Stimulated activated CD4-positive, alpha-beta T cell treated with anti-CD3 and anti-CD28 coated beads, Interleukin-4, amount 100 ng/mL, for 48 hours (primary cell): ENCODE measurements around the gene GRP.

Experiments
- DNase-seq, 2 donors: peaks; one replicate each; pipeline ENCODE4 v3.0.0-alpha.2; 2020; ENCODE audit warnings: low read depth in 2 of 2

The GRP gene

GRCh38 chr18:59219672-59220163, at the start of gene GRP:
Gene GRP (plus strand): TSS chr18:59220158. CDS start chr18:59220266, 108 bp downstream.
- no peak for DNase-seq

- no peak for DNase-seq
These were observed 47.2 kb upstream of the GRP start for GRCh38 chr18:59172664-59173249.

DNA sequence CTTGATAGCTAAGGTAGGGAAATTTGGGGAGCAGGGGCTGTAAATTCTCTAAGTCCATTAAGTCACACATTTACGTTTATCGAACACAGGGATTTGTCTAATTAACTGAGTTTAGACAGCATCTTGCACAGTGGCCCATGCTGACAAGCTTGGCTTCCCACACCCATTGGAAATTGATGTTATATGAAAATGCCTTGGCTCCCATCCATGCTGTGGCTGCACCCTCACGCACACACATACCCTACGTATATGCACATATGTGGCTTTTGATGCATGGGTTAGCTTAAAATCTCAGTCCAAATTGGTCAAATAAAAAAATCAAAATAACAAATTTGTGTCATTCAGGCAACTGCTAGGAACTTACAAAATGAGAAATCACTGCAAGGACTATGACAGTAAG, 42.5 kb upstream of the GRP start:
- DNase-seq = no peak

GRCh38 chr18:59180150-59180845, 39.7 kb upstream of the GRP start:
- no peak for DNase-seq

DNA sequence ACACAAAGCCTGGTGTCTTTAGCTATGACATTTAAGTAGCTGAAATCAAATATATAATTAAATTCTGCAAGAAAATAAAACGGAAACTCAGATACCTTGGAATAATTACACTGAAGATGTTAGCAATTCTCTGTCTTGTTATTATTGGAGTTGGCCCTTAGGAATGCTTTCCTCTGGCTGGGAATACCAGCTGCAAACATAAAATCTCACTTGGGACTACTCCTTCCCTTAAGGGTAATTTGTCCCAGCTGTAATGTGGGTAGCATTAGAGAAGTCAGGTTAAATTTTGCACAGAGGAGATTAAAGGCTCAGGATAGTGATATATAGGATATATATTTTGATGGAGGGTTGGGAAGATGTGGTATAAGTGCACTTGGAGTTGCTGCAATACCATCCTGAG, 37.3 kb upstream of the GRP start:
- no peak for DNase-seq

GRCh38 chr18:59189008-59189407, 30.9 kb upstream of the GRP start:
- DNase-seq = no peak

DNA sequence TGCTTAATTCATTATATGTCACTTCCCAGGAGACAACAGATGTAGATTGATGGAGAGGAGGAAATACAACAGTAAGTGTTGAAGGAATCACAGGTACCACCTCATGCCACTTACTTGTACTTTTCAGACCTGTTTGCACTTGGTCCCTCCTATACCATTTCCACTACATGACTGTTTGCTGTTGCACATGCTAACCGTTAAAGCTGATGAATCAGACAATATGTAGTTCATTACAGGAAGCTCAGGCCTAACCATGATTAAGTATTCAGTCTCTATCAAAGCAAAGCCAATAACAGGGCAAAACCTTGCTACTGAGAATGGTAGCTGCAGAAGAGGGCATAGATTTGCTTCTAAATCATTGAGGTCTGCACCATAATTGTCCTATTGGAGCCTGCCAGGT, 30.2 kb upstream of the GRP start:
- no peak for DNase-seq

DNA sequence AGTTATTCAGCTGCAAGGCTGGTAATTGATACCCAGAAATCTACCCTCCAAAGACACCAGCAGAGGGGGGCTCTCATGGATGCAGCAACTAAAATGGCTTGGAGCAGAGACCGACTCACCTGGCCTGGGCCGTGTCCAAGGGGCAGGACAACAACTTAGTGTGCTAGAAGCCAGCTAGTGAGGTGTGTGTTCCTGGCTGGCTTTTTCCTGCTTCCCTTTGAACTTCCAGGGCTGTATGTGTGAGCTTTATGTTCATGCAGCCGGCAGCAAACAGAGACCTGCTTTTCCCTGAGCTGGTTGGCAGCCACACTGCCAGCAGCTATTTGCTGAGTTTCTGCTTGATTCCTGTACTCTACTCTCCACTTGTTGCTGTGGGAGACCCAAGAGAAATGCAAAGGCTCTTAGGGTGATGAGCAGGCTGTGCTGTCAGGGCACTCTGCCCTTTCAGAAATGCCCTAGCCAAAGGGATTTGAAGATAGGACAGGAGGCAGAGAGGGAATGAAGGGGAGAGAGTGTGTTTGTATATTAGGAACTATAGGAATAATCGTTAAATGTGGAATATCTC, 23.7 kb upstream of the GRP start:
- DNase-seq = no peak

DNA sequence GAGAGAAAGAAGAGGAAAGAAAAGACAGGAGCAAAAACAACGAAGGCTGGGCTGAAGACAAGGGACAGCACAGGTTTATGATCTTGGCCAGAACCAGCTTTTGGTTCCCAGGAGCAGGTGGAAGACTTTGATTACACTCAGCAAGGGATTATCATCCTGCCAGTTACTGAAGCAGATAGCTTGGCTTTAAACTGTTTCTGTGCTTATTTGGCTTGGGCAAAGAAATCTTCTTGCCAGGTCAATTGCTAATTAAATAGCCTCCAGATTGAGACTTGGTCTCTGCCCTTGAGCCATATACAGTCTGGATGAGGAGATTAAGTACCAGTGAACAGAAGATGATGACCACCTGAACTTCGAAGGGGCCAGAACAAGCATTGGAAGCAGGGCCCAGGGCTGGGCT, 22.3 kb upstream of the GRP start:
- no peak for DNase-seq

DNA sequence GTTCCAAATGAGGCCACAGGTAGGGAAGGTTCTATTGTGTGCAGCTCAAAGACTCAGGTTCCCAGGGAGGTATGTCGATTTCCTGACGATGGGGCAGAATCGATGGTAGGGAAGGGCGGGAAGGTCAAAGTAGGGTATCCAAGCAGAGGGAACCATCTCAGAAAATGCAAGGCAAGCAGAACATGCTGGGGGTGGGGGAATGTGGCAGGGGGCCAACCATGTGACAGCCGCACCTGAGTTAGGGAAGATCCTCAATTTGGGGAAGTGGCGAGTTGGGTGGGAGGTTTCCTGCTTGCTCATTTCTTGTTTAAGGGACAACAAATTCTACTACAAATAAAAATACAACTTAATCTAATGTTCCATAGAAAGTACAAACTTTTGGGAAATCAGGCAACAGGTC, 21.7 kb upstream of the GRP start:
- no peak for DNase-seq

GRCh38 chr18:59200787-59201186, 19.2 kb upstream of the GRP start:
- no peak for DNase-seq

DNA sequence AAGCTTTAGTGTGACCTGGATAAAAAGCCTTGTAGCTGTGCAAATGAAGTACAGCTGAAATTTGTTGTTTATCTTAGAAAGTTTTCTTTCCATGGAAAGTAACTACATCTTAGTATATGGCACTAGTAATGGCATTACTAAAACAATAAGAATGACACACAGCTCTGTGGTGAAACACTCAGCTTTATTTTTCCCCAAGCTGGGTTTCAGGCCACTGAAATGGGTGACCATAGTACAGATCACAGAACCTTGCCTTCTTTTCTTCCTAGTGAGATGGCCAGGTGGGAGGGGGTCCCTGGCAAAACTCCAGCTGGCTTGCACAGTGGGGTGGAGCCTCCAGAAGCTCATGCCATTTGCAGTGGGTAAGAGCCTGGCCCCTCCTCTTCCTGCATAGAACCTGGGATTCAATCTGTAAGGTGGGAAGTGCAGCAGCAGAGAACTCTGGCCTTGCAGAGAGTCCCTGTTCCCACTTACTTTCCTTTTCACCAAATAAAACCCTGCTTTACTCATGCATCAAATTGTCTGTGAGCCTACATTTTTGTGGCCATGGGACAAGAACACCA, 17.6 kb upstream of the GRP start:
- no peak for DNase-seq

DNA sequence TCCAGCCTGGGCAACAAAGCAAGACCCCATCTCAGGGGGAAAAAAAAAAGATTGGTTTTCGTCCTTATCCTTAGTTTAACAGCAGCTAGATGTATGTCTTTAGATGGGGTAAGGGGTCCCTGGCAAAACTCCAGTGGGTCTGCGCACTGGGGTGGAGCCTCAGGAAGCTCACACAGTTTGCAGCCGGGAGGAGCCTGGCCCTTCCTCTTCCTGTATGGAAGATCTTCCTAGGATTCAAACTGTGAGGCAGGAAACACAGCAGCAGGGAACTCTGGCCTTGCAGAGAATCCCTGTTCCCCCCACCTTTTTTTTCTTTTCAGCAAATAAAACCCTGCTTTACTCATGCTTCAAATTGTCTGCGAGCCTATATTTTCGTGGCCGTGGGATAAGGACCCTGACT, 12.5 kb upstream of the GRP start:
- no peak for DNase-seq

DNA sequence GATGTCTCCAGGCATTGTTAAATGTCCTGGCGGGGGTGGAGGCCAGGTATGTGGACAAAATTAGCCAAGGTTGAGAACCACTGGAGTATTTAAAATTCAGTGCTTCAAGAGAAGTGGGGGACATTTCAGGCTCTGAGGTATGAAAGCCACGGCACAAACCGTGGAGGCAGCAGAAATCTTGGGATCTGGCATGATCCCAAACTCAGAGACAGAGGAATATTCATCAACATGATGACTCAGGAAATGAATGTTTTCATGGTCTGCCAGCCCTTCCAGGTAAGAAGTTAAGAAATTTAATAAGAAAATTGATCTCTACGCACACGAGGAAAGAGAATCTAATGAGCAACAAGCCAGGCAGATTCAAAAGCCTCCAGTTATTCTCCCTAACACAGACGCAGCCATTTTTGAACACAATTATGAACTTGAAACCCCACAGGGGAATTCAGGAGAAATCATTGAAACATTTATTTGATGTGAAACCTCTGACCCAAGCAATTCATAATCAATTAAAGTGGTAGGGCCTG, 11.3 kb upstream of the GRP start:
- no peak for DNase-seq

DNA sequence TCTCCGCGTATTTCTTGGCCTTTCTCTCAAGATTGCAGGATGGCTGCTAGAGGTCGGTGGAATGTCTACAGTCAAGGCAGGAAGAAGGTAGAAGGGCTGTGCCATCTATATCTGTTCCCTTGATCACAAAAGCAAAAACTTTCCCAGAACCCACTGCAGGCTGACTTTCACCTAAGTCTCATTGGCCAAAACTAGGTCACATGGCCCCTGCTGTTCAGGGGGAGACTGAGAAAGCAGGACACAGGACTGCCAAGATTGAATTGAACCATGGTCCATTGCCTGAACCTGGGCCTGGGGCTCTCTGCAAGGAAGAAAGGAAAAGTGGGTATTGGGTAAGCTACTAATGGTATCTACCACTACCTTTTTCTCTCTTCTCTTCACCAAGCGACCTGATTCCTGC, 9.7 kb upstream of the GRP start:
- no peak for DNase-seq

DNA sequence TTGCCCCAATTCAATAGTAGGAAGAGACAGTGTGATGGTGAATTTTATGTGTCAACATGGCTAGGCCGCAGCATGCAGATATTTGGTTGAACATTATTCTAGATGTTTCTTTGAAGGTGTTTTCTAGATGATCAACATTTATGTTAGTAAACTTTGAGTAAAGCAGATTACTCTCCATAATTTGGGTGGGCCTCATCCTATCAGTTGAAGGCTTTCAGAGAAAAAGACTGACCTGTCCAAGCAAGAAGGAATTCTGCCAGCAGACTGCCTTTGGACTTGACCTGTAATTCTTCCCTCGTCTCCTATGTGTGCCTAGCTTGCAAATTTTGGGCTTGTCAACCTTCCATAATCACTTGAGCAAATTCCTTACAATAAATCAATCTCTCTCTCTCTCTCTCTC, 8.3 kb upstream of the GRP start:
- DNase-seq = no peak

DNA sequence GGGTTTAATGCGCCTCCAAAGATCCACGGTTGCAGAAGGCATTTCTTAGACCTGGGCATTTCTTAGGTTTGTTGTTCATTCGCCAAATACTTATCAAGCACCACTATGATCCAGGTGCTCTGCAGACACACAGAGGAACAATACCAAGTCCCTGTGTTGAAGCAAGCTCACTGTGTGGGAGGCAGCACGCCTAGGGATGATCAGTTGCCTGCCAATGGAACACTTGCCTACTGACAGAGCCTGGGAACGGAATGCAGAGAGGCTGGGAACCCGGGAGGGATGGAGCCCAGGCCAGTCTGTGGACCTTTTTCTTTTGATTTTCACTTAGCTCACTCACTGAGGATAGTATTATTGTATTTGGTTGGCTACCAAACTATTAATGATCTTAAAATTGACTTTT, 1.9 kb upstream of the GRP start:
- DNase-seq = no peak

GRCh38 chr18:59220164-59220783, 316 bp downstream of the GRP start:
- no peak for DNase-seq

DNA sequence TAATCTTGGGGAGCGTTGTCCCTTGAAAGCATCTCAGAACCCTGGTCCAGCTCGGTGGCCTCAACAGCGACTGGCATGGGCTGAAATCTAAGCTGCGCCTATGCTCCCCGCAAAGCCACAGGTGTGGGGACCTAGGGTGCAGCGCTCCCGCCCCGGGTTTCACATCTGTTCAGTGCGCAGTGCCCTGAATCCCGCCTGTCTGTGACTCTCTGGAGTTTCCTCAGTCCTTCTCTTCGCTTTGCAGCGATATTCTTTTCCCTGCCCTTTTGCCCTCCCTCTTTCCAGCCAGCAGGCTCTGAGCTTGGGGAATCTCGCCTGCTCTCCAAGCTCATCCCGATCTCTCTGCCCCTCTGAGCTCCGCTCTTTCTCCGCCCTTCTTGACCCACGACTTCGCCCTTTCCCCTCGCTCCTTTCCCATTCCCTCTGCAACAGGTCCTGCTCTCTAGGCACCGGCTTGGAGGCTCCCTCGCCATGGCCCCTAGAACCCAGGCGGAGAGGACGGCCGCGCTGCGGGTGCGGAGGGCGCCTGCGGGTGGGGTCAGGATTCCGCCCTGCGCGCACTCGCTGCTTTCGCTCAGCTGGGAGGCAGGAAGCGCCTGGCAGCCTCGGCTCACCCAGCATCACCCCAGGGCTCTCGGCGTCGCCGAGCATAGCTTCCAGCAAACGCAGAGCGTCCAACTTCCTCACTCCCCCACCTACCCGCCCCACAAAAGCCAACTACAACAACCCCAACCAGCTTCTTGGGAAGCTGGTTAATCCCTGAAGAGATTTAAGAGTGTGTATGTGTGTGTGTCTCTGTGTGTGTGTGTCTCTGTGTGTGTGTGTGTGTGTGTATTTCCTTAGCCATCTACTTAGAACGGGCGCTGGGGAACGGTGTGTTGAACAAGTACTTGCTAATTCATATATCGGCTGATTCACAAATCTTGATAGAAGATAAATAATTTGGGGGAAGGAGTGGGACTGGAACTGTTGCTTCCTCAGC, 1.1 kb downstream of the GRP start:
- no peak for DNase-seq

DNA sequence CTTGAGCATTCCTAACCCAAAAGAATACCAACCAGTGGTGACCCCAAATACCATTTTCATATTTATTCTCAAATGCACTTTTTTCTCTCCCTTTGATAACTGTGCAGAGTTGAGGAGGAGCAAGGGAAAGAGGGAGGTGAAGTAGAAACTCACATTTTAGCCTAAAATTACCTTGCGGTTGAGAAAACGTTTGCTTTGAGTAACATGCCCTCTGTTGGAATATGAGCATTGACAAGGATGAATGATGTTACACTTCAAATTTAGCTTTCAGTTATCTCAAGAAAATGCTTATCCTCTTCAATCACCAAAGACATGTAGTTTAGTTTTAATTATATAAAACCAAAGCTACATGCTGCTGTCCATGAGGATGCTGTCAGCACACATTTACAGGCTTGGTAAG, 2.4 kb downstream of the GRP start:
- no peak for DNase-seq

DNA sequence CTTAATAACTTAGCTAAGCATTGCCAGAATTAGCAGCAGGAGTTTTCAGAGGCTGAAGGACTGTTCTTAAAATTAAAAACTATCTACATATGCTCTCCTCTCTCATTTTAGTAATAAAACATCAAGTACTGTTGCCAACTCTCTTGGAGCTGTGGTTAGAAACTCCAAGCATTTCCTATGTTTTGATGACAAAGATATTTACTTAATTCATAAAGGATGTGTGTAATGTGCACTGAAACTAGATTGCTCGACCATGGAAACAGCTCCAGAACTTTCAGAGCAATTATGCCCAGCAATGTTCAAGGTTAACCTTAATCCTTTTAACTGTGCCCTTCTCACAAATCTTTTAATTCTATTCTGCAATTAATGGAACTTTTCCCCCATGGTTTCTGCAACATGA, 8.4 kb downstream of the GRP start:
- DNase-seq = no peak
